Measurements from ENCODE around the gene IFFO2.

IFFO2 gene

DNA sequence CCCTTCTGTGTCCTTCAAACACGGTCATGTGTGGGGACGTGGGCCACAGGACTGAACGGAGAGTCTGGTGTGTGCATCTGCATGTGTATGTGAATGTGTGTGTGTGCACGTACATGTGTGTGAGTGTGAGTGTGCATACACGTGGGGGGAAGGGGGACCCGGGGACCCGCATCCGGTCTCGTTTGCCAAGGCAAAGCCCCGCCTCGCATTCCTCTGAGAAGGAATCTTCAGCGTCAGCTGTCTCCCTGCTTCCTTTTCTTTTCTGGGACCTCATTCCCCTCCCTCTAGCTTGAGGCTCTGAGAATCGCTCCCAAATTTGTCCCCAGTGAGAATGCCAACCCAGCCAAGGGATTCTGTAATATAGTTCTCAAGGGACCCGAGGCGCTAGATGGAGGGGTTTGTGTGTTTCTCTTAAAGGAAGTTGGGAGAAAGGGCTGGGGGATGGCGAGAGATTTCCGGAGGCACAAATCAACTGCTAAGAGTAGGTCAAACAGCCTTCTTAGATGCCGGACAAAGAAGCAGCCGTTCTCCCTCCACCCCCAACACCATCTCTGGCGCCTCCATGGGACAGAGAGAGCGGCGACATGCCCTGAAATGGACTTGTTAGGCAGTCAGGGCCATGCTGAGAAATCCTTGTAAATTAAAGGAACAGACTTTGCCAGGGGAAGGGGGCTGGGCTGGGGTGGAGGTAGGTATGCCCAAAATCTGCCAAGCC, 6.6 kb downstream of the IFFO2 start:
- no peak for FAIRE-seq

DNA sequence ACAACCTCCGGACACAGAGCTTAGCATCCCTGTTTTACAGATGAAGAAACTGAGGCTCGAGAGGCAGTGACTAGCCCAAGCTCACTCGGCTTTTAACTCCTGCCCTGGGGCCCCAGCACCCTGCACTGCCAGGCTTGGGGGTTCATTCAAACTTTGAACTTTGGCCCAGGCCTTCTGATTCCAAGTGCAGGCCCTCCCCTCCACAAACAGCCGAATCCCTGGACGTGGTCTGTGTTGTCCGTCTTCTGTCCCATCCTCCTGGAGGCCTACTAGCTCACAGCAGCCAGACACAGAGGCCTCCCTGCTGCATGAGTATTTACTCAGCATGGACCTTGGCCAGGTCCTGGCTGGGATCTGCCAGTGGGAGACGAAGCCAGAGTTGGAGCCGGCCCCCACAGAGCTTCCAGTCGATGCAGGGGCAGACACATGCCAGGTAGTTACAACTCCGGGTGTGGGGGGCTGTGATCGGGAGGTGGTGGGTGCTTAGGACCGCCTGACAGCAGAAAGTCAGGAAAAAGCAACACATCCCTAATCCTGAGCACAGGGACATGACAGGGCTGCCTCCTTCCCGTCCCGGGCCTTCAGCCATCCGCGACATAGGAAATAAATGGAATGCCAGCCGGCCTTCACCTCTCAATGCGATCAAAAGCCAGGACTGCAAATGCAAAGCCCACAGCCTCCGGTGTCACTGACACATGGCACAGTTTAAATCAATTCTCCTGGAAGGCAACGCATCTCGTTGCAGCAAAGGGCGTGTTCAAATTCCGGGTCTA, 7.4 kb downstream of the IFFO2 start:
- FAIRE-seq, result no peak

DNA sequence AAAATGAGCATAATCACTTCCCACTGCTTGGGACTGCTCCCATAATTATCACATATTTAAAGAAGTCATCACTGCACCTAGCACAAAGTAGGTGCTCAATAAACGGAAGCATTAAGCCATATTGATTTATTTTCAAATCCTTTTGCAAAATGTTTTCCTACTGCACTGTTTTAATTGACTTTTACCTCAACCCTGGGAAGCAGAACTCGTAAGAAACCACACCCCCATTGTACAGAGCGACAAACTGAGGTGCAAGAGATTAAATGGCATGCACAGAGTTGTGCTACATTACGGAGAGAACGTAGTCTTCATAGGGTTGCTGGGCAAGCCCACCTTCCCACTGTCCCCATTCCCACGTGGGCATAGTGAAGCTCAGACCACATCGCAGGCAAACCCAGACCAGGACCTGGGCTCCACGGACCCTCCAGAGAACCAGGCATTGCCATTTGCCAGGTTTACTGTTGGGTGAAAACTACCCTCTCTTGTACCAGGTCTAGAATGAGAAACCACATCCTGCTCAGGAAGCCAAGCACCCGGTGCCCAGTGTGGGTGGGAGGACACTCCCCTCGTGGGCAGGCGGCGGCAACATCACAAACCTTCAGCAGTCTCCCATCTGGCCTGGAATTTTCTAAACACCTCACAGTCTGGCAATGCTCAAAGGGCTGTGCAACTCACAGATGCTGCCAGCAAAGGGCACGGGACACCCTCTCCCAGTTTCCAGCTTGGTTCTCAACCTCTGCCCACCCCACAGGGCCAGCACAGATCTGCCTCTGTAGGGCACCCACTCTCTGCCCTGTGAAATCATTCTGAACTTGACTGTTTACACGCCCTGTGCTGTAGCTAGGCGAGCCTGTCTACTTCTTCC, 8.2 kb downstream of the IFFO2 start:
- FAIRE-seq, result no peak

DNA sequence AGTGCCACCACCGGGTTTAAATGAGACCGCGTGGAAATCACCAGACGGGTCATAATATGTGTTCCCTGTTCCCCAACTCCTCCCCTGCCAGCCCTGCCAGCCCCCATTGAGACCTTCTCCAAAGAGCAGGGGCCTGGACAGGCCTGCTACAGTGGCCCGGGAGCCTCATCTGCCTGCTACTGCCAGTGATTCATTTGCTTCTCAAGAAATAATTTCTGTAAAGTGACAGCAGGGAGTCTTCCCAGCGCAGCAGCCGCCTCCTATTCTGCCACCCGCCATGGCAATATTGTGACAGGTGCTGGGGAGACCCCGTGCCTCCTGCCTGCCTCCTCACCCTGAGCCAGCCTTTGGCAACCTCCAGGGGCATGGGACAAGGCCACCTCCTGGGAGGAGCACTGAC, 8.9 kb downstream of the IFFO2 start:
- no peak for FAIRE-seq

- FAIRE-seq, result no peak
These were observed 9.7 kb downstream of the IFFO2 start for GRCh38 chr1:18946550-18947381.

DNA sequence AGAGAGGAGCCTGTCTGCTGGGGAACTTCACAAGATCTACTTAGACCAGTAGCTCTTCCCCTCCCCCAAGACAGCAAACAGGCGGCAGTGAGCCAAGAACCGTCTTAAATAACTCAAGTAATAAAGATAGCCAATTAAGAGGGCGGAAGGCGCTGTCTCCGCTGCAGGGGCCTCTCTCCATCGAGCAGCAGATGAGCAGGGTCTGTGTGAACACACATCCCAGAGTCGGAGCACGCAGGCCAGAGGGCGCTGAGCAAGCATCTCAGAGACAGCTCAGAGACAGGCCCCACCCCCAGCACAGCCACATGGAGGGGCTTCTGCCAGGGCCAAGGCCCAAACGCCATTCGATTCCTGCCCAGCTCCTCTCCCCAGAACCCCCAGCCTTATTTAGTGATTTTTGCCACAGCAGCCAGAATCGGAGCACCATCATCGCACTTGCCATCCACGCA, 11.1 kb downstream of the IFFO2 start:
- FAIRE-seq, result no peak

GRCh38 chr1:18944810-18945209, 11.7 kb downstream of the IFFO2 start:
- FAIRE-seq, result no peak

- no peak for FAIRE-seq
These were observed 12.4 kb downstream of the IFFO2 start for GRCh38 chr1:18943914-18944572.

- FAIRE-seq, result no peak
These were observed 13.3 kb downstream of the IFFO2 start for GRCh38 chr1:18943162-18943561.

GRCh38 chr1:18942340-18942739, 14.1 kb downstream of the IFFO2 start:
- FAIRE-seq, result no peak

DNA sequence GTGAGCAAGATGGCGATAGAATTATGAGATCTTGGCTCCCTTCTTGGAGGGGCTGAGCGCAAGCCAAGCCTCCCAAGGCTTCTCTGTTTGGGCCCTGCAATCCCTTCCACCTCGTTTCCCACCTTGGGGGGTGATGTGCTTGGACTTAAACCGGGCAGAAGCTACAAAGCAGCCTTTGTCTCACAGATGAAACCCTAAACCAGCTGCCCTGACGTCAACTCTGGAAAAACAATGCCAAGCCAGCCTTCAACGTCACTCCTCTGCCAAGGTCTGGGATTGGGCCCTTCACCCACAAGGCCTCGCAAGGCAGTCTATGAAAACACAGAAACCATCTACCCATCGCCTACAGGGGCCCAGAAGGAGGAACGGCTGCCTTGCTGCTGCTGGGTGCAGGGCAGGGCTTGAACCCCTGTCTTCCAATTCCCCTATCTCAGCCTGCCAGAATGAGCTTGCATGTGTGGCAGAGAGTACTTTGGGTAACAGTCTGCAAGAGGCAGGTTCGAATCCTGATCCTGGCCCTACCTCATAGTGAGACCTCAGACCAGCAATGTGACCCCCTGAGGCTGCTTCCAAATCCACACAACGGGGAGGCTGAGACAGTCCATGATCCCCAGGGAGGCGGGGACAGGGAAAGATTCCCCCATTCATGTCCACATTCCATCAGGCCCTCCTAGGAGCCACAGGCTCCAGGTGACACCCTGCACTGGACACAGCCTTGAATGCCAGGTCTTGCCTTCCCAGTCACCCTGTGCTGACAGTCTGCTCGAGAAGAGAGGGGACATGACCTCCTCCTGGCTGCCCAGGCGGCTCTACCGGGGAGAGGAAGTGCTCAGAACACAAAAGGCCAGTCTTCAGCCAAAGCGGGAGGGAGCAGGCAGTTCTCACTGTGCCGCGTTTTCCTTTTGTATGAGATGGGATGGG, 15.0 kb downstream of the IFFO2 start:
- FAIRE-seq, result no peak

DNA sequence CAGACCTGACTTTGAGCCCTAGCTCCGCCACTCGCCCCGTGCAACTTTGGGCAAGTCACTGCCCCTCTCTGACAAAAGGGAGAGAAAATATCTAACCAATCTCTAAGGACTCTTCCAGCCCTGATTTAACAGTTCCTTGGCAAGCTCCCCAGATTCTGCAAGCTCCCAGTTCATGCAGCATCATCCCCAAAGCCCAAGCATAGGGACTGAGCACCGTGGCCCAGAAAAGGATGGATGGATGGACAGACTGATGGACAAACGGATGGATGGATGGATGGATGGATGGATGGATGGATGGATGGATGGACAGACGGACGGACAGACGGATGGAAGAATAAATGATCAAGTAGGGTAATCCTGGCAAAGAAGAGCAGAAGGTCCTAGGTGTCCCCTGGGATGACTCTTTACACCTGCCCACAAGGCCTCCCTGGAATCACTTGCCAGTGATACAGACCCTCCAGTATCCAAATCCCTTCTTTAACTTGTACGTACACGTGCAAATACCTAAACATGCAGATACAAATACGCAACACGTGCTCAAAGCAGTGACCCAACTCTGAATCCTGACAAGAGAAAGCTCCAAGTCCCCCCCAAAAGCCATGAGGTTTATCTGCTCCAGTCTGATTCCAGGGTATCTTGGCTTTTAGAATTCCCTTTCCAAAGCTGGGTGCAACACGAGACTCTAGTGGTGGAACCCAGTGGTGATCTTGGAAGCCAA, 16.0 kb downstream of the IFFO2 start:
- no peak for FAIRE-seq

DNA sequence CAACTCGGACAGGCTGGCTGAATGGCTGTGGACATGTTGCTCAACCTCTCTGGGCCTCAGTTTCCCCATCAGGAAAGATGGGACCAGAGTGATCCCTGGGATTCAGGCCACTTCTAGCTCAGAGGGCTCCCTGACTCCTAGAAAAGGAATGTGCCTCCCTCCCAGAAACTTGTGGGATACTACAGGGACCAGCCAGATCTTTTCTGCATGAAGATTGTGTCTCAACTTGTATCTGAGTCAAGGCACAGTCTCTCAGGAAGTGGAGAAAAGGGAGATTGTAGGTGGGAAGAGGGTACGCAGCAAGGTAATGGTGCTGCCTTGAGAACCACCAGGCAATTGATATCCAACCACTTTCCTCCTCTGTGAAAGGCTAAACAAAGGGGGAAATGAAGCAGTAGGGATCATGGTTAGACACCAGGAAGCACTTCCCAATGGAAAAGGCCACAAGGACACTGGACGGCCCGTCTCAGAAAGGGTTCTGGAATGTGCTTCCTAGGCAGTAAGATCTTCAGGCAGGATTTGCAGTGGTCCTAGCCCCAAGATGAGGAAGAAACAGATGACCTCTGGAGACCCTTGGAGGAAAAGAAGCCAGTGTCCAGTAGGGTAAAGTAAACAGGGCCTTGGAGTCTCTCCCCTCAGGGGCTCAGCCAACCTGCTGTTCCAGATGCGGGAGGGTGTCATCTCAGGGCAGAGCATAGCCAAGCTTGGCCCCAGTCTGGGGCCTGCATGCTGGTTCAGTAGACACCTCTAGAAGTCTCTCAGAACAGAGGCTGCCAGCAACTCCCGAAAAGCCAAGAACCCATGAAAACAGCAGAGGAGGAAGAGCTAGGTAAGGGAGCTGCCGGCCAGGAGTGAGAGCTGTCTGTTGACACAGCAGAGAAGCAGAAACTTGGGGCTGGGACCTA, 16.8 kb downstream of the IFFO2 start:
- no peak for FAIRE-seq

GRCh38 chr1:18938707-18939070, 17.8 kb downstream of the IFFO2 start:
- FAIRE-seq, result no peak

DNA sequence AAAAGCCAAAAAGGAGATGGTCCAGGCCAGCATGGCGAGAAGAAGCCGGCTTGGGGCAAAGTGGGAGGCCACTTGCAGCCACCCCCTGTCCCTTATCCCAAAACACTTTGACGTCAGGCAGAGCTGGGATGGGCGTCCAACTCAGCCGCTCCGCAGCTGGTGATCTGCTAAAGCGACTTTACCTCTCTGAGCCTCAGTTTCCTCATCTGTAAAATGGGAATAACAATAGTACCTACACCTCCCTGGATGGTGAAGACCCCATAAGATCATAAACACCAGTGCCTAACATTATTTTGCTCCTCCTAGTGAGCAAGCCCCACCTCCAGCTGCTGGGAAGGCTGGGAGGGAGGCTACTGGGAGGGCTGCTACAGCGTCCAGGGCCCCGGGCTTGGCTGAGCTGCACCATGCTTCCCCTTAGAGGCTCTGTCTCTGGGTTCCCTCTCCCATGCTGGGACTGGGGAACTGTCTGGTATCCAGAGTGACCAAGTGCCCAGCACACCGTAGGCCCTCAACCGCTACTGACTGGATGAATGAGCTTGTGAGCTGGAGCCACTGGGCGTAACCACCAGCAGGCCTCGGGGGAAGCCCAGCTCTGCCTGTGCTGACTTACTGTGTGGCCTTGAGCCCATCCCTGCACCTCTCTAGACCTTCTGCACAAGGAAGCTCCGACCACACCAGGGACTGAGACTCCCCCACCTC, 18.3 kb downstream of the IFFO2 start:
- FAIRE-seq, result no peak

- no peak for FAIRE-seq
These were observed 18.9 kb downstream of the IFFO2 start for GRCh38 chr1:18937539-18937938.

- FAIRE-seq, result no peak
These were observed 19.5 kb downstream of the IFFO2 start for GRCh38 chr1:18936814-18937481.

GRCh38 chr1:18936471-18936813, 20.0 kb downstream of the IFFO2 start:
- no peak for FAIRE-seq
